Fibroblast of skin of back (primary cell): Measurements from ENCODE around the gene PVALEF. TPM values are rescaled to one million over a fixed set of nuclear protein-coding genes. Genes with fewer than 3 reads are reported as not detected.

Experiments used
- DNase-seq: peaks from one replicate; pipeline ENCODE4 v3.0.0-alpha.2; 2013
- polyA plus RNA-seq, 2 experiments: library from polyadenylated mRNA; unstranded; fragments of 120-200 nt; gene quantifications; one replicate each; pipeline ENCODE4 v1.2.1, GENCODE V29; 2013; ENCODE audit not compliant: insufficient read length in 2 of 2

The PVALEF gene
- polyA plus RNA-seq (2013, experiment 1 of 2; ENCODE audit: insufficient read length): not detected
- not detected for polyA plus RNA-seq (2013, experiment 2 of 2; ENCODE audit: insufficient read length)

- DNase-seq: no peak
Measured at GRCh38 chr17:81165246-81166032, at the start of gene PVALEF. TSS of gene PVALEF (plus strand) at chr17:81165507. CDS start at chr17:81181227, 15,720 bp downstream.

- no peak for DNase-seq
Measured at GRCh38 chr17:81115749-81116464, 49.4 kb upstream of the PVALEF start.

- no peak for DNase-seq
Measured at GRCh38 chr17:81116704-81117103, 48.6 kb upstream of the PVALEF start.

- DNase-seq: no peak
Measured at GRCh38 chr17:81117672-81118198, 47.6 kb upstream of the PVALEF start.

- no peak for DNase-seq
Measured at GRCh38 chr17:81118308-81119221, 46.7 kb upstream of the PVALEF start.

GRCh38 chr17:81119223-81120148 lies 45.8 kb upstream of the PVALEF start:
- peak; percentile 88 for DNase-seq

GRCh38 chr17:81120149-81120484 lies 45.2 kb upstream of the PVALEF start:
- no peak for DNase-seq

- DNase-seq: no peak
Measured at GRCh38 chr17:81120695-81121621, 44.3 kb upstream of the PVALEF start.

GRCh38 chr17:81121841-81122733 lies 43.2 kb upstream of the PVALEF start:
- DNase-seq: no peak

GRCh38 chr17:81123052-81124048 lies 42.0 kb upstream of the PVALEF start:
- no peak for DNase-seq

GRCh38 chr17:81124377-81124776 lies 40.9 kb upstream of the PVALEF start:
- DNase-seq: no peak

GRCh38 chr17:81125573-81126081 lies 39.7 kb upstream of the PVALEF start:
- DNase-seq: no peak

GRCh38 chr17:81126281-81127132 lies 38.8 kb upstream of the PVALEF start:
- no peak for DNase-seq

- DNase-seq: no peak
Measured at GRCh38 chr17:81127133-81127455, 38.2 kb upstream of the PVALEF start.

GRCh38 chr17:81127526-81128177 lies 37.7 kb upstream of the PVALEF start:
- DNase-seq: no peak

- no peak for DNase-seq
Measured at GRCh38 chr17:81128338-81128737, 37.0 kb upstream of the PVALEF start.
